ENCODE data around the gene TLE3. TPM values are rescaled to one million over a fixed set of nuclear protein-coding genes. Genes with fewer than 3 reads are reported as not detected.

TLE3 gene
- polyA plus RNA-seq, 1 of the 3 experiments (the other 2 are of a cell fraction): 14.7 TPM

- H3K9ac ChIP-seq: no peak overlapping the region
- no peak for TF ChIP-seq POLR2AphosphoS5 (IDR thresholded peaks at IDR 0.05; ENCODE audit: low read depth, low read length)
- no peak for TF ChIP-seq FOXM1 (IDR thresholded peaks at IDR 0.05; ENCODE audit: low read depth)
- TF ChIP-seq TEAD4 (IDR thresholded peaks at IDR 0.05; ENCODE audit: borderline replicate concordance, insufficient read depth): no peak
- no peak for TF ChIP-seq CTCF (IDR thresholded peaks at IDR 0.05)
- TF ChIP-seq YY1 (IDR thresholded peaks at IDR 0.05; ENCODE audit: low read depth): no peak
- TF ChIP-seq RAD21 (IDR thresholded peaks at IDR 0.05; ENCODE audit: low read length): no peak
- TF ChIP-seq TCF12 (IDR thresholded peaks at IDR 0.05): no peak
- TF ChIP-seq PBX3 (IDR thresholded peaks at IDR 0.05): no peak
- no peak for TF ChIP-seq SIN3A (IDR thresholded peaks at IDR 0.05; ENCODE audit: borderline replicate concordance, low read depth, low read length)
- no peak for TF ChIP-seq EZH2phosphoT487 (IDR thresholded peaks at IDR 0.05; ENCODE audit: borderline replicate concordance, low read depth)
- no peak for TF ChIP-seq NRF1 (IDR thresholded peaks at IDR 0.05; ENCODE audit: low read depth, low read length)
- TF ChIP-seq, protein P1, sequence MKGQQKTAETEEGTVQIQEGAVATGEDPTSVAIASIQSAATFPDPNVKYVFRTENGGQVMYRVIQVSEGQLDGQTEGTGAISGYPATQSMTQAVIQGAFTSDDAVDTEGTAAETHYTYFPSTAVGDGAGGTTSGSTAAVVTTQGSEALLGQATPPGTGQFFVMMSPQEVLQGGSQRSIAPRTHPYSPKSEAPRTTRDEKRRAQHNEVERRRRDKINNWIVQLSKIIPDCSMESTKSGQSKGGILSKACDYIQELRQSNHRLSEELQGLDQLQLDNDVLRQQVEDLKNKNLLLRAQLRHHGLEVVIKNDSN (IDR thresholded peaks at IDR 0.05; ENCODE audit: borderline replicate concordance, low read depth): no peak
- H3K9me2 ChIP-seq: no peaks in the 10 kb centered on the region
- H3K27ac ChIP-seq (ENCODE audit: low read depth in 2 of 2, low read length in 1 of 2): no peak overlapping the region
- H4K20me1 ChIP-seq (ENCODE audit: insufficient read depth): no peaks in the 10 kb centered on the region
- H2AFZ ChIP-seq (ENCODE audit: low read depth): no peak overlapping the region
- no peak overlapping the region for H3K4me2 ChIP-seq
- no peaks in the 10 kb centered on the region; a peak in 1 of 4 replicates for H3K4me1 ChIP-seq (ENCODE audit: control insufficient read depth in 1 of 2, insufficient read depth in 2 of 2, low read depth in 1 of 2, low read length in 1 of 2)
- no peaks in the 10 kb centered on the region for H3F3A ChIP-seq (replicated peaks; ENCODE audit: insufficient read depth)
- ChIA-PET CTCF (no interaction called here), POLR2A (no interaction called here)
- H3K79me2 ChIP-seq (ENCODE audit: insufficient read depth): no peaks in the 10 kb centered on the region
- H3K9me3 ChIP-seq: no peaks in the 10 kb centered on the region
- no peaks in the 10 kb centered on the region for H3K36me3 ChIP-seq (replicated peaks in 1 of 2; ENCODE audit: control insufficient read depth in 1 of 2, insufficient read depth in 2 of 2, low read length in 1 of 2)
- H3K27me3 ChIP-seq (ENCODE audit: insufficient read depth): peaks cover 45% of the 10 kb centered on the region; the same call in 1 of the 2 replicates
- WGBS (ENCODE audit: low lambda C conversion rate): 56% methylated on average over 6 of the region's 6 CpGs
- no peak for DNase-seq
- no peak overlapping the region for H3K4me3 ChIP-seq (ENCODE audit: low read depth in 2 of 2, low read length in 1 of 2)
Observed at GRCh38 chr15:70014331-70014730, 83.4 kb downstream of the TLE3 start.

DNA sequence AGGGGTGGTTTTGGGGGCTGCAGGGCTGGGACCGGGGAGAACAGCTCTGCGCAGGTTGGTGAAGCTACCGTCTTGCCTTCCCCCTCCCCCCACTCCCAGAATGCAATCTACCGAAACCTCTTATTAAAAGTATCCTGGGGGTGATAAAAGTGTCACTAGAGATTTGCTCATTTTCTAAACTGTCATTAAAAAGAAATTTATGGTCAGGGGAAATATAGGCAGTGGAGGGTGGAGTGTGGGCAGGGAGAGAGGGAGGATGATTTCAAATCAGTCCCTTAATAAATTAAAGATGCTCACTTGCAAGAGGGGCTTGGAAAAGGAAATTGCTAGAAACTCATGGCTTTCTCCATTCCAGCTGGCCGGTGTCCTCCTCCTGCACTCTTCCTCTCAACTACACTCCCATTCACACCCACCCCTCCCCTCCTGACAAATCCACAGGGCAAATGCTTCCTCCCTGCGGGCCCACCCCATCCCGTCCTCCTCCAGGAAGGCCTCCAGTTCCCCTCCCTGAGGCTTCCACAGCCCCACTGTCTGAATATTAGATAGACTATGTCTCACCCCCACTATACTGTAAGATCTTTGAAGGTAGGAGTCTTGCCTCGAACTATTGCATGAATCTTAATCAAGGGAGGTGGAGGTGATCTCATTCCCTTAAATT lies 83.9 kb downstream of the TLE3 start:
- Histone ChIP-seq H3K36me3 (replicated peaks in 1 of 2; ENCODE audit: control insufficient read depth in 1 of 2, insufficient read depth in 2 of 2, low read length in 1 of 2) (no peaks in the 10 kb centered on the region), H3K27ac (ENCODE audit: low read depth in 2 of 2, low read length in 1 of 2) (no peak overlapping the region), H3F3A (replicated peaks; ENCODE audit: insufficient read depth) (no peaks in the 10 kb centered on the region), H2AFZ (ENCODE audit: low read depth) (no peak overlapping the region), H3K4me2 (no peak overlapping the region), H4K20me1 (ENCODE audit: insufficient read depth) (no peaks in the 10 kb centered on the region), H3K9me3 (no peaks in the 10 kb centered on the region), H3K4me3 (ENCODE audit: low read depth in 2 of 2, low read length in 1 of 2) (no peak overlapping the region), H3K79me2 (ENCODE audit: insufficient read depth) (no peaks in the 10 kb centered on the region), H3K4me1 (ENCODE audit: control insufficient read depth in 1 of 2, insufficient read depth in 2 of 2, low read depth in 1 of 2, low read length in 1 of 2) (no peaks in the 10 kb centered on the region; a peak in 1 of 4 replicates), H3K9me2 (no peaks in the 10 kb centered on the region), H3K9ac (no peak overlapping the region), H3K27me3 (ENCODE audit: insufficient read depth) (peaks cover 40% of the 10 kb centered on the region; the same call in 1 of the 2 replicates)
- no peak for TF ChIP-seq RAD21 (IDR thresholded peaks at IDR 0.05; ENCODE audit: low read length)
- ChIA-PET POLR2A (no interaction called here), CTCF (no interaction called here)
- 67% methylated on average over 8 of the region's 8 CpGs for WGBS (ENCODE audit: low lambda C conversion rate)
- DNase-seq: no peak
